Measurements from ENCODE around the gene TFAP2E. TPM values are rescaled to one million over a fixed set of nuclear protein-coding genes. Genes with fewer than 3 reads are reported as not detected.

TFAP2E gene
- total RNA-seq, 6 donors from 2014 or later, result 1.1 to 7.3 (median 2.0) TPM

DNA sequence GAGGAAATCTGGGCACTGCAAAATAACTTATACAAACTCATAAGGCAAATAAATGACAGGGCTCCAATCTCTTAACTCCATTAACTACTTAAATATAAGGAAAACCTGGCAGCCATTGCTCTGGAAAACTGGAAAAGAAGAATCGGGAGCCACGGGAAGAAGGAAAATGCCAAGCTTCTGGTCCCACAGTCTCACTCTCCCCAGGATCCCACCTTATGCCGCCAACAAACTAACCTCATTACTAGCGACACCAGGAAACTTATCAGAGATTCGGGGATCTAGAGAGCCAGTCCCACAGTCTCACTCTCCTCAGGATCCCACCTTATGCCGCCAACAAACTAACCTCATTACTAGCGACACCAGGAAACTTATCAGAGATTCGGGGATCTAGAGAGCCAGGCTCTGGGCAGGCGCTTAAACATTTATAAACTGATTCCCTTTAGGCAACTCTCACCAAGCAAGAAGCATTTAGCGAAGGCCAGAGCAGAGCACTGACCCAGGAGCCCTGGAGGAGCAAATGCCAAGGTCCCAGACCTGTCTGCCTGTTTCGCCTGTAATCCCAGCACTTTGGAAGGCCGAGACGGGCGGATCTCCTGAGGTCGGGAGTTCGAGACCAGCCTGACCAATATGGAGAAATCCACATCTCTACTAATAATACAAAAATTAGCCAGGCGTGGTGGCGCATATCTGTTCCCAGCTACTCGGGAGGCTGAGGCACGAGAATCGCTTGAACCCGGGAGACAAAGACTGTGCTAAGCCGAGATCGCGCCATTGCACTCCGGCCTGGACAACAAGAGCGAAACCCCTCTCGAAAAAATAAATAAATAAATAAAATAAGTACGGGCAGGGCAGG is 67.5 kb downstream of the TFAP2E start:
- Histone ChIP-seq H3K9me3 (no peaks in the 10 kb centered on the region), H3K4me3 (peak overlapping the region; percentile 43 to 87 (median 84)), H3K27ac (peak overlapping the region; percentile 89 to 96 (median 90)), H3K36me3 (peaks cover 0 to 6% (median under 1%) of the 10 kb centered on the region in 4 donors), H3K4me1 (peaks cover 37 to 48% (median 47%) of the 10 kb centered on the region in 4 donors), H3K27me3 (no peaks in the 10 kb centered on the region)
- WGBS, 2 donors, result 16 to 21% methylated on average over 27 to 29 of the region's 29 CpGs
- TF ChIP-seq CTCF (IDR thresholded peaks at IDR 0.05) (no peak), EP300 (IDR thresholded peaks at IDR 0.05) (no peak), POLR2AphosphoS5 (IDR thresholded peaks at IDR 0.05) (no peak)
- ATAC-seq (ENCODE audit: low FRiP score in 2 of 2), result no peak
- DNase-seq, result no peak

DNA sequence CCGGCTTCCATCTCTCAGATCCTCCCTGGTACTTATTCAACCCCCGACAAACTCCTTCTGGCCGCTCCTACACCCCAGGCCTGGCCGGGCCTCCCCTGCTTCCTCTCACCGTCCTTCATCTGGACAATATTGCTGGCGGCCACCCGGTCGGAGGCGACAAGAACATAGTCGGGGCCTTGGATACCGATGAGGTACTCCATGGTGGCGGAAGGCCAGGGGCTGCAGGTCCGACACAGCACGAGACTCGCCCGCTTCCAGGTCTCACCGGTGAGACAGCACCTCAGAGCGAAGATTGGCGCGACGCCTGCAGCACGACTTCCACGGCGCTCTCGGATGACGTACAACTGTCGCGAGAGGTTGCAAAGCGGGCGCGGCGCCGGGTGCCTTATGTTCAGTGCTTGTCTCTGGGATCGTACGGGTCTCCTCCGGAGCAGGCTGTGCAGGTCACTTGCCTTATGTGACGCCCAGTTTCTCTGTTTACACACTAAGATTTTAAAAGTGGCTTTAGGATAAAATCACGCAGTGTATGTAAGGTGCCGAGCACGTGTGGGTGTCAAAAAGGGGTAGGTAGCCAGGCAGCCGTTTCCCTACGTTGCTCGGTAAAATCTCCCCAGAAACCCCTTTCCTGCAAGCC is 68.2 kb downstream of the TFAP2E start, which contains the start of gene PSMB2:
Gene PSMB2 (minus strand): TSS at position 294 of the 634 bp plus-strand sequence. CDS start 94 bp downstream, at position 200.
- Histone ChIP-seq H3K27ac (peak within 1 kb of the TSS; percentile 89 to 96 (median 90)), H3K4me1 (peaks cover 37 to 48% (median 46%) of the 10 kb centered on the region in 4 donors), H3K4me3 (peak within 1 kb of the TSS; percentile 43 to 87 (median 84)), H3K9me3 (no peaks in the 10 kb centered on the region), H3K27me3 (no peaks in the 10 kb centered on the region), H3K36me3 (no peaks in the 10 kb centered on the region)
- WGBS, 2 donors, result 0 to 1% methylated on average over 16 to 36 of the region's 43 CpGs
- TF ChIP-seq EP300 (IDR thresholded peaks at IDR 0.05), result no peak
- peak in 3 of 4 donors; percentile 63 to 85 (median 85) for TF ChIP-seq POLR2A (IDR thresholded peaks at IDR 0.05)
- TF ChIP-seq POLR2AphosphoS5 (IDR thresholded peaks at IDR 0.05), result peak; percentile 97 to 98
- TF ChIP-seq CTCF (IDR thresholded peaks at IDR 0.05), result no peak
- peak; percentile 96 to 98 for DNase-seq
- peak; percentile 97 for ATAC-seq (ENCODE audit: low FRiP score in 2 of 2)

DNA sequence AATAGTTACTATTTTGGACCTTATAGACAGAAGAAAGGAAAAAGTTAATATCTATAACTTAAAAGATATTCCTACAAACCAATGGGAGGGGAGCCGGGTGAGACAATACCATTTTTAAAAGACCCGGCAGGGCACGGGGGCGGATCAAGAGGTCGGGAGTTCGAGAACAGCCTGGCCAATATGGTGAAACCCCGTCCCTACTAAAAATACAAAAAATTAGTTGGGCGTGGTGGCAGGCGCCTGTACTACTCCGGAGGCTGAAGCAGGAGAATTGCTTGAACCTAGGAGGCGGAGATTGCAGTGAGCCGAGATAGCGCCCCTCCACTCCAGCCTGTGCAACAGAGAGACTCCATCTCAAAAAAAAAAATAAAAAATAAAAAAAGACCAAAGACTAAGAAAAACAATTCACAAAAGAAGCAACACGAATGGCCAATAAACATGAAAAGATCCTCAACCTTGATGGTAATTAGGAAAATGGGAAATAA is 69.4 kb downstream of the TFAP2E start:
- peak overlapping the region in 3 of 4 donors; percentile 81 to 87 (median 87) for H3K4me3 ChIP-seq
- H3K27ac ChIP-seq, result peak overlapping the region in 2 of 4 donors; percentile 89 to 92
- no peaks in the 10 kb centered on the region for H3K9me3 ChIP-seq
- ATAC-seq (ENCODE audit: low FRiP score in 2 of 2) (no peak), DNase-seq (no peak)
- 37 to 51% methylated on average over 14 of the region's 14 CpGs for WGBS, 2 donors
- H3K4me1 ChIP-seq, result peaks cover 28 to 37% (median 35%) of the 10 kb centered on the region in 4 donors
- no peaks in the 10 kb centered on the region for H3K27me3 ChIP-seq
- TF ChIP-seq EP300 (IDR thresholded peaks at IDR 0.05), result no peak
- TF ChIP-seq POLR2AphosphoS5 (IDR thresholded peaks at IDR 0.05), result no peak
- no peak for TF ChIP-seq CTCF (IDR thresholded peaks at IDR 0.05)
- TF ChIP-seq POLR2A (IDR thresholded peaks at IDR 0.05), result no peak
- H3K36me3 ChIP-seq, result no peaks in the 10 kb centered on the region

DNA sequence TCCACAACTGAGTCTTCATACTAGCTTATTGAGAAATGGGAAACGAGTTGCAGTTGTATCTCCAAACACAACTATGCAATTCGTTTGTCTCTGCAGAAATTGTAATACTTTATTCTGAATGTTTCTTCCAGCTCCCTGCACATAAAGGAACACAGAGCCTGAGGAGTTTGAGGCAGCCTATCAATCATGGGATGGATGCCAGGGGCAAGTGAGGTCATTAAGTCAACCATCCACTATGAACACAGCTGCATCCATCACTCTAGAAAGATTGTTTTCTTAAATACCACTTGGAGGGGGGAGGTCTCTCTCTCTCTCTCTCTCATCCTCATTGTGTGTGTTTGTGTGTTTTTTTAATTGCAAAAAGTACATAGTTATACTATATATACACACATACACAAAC is 71.1 kb downstream of the TFAP2E start:
- Histone ChIP-seq H3K27me3 (no peaks in the 10 kb centered on the region), H3K27ac (no peak overlapping the region), H3K36me3 (no peaks in the 10 kb centered on the region), H3K9me3 (no peaks in the 10 kb centered on the region), H3K4me3 (no peak overlapping the region), H3K4me1 (peaks cover 11 to 20% (median 19%) of the 10 kb centered on the region in 4 donors)
- 35 to 43% methylated on average over 2 of the region's 2 CpGs for WGBS, 2 donors
- ATAC-seq (ENCODE audit: low FRiP score in 2 of 2), result no peak
- TF ChIP-seq CTCF (IDR thresholded peaks at IDR 0.05), result no peak
- no peak for TF ChIP-seq EP300 (IDR thresholded peaks at IDR 0.05)
- TF ChIP-seq POLR2A (IDR thresholded peaks at IDR 0.05), result no peak
- TF ChIP-seq POLR2AphosphoS5 (IDR thresholded peaks at IDR 0.05), result no peak
- DNase-seq, result no peak

Other genes starting within 250 kb of the TFAP2E start
- gene KIAA0319L, start 15.9 kb upstream of the TFAP2E start, total RNA-seq, result 100 to 1,000 TPM in 4 of 6 donors, 10 to 100 TPM in 2; 68.1 to 140 (median 107) TPM
- 10 to 100 TPM; 12.6 to 34.2 (median 21.5) TPM for gene NCDN, start 15.5 kb upstream of the TFAP2E start, total RNA-seq
- gene PSMB2, start 68.2 kb downstream of the TFAP2E start, total RNA-seq, result 10 to 100 TPM; 17.8 to 45.6 (median 38.7) TPM
- gene C1orf216, start 145.6 kb downstream of the TFAP2E start, total RNA-seq, result 10 to 100 TPM in 4 of 6 donors, 1 to 10 TPM in 2; 5.2 to 19.5 (median 14.3) TPM
- gene CLSPN, start 196.7 kb downstream of the TFAP2E start, total RNA-seq, result 1 to 10 TPM in 5 of 6 donors, not detected in 1; 1.1 to 2.5 (median 1.8) TPM
- 10 to 100 TPM; 18.6 to 32.5 (median 26.1) TPM for gene AGO4, start 234.7 kb downstream of the TFAP2E start, total RNA-seq

Data from upper lobe of left lung (tissue), 6 donors.